Activated CD4-positive, alpha-beta T cell treated with anti-CD3 and anti-CD28 coated beads for 36 hours (primary cell): ENCODE results near the gene FOLR1. TPM values are rescaled to one million over a fixed set of nuclear protein-coding genes. Genes with fewer than 3 reads are reported as not detected.
"Not testable (repeated sequence)": the region's sequence is repeated elsewhere in the genome, so short reads cannot be mapped to it uniquely, and the experiment has no call there.

ENCODE experiments used
- ATAC-seq: fragments of 200-7000 bp; cut with Tn5 transposase; one replicate; pipeline ENCODE4 v1.10.0; 2021; ENCODE audit warnings: mild to moderate bottlenecking, moderate library complexity
- CTCF ChIA-PET: fragments of 350-600 bp; sonication (Branson Sonifier 250); formaldehyde crosslinking; loops from one replicate; lab custom pipeline; 2021; ENCODE audit warnings: antibody characterized with exemption; lab: Charles Lee
- POLR2A ChIA-PET: fragments of 350-600 bp; sonication (Branson Sonifier 250); formaldehyde crosslinking; loops from one replicate; lab custom pipeline; 2021; ENCODE audit warnings: antibody characterized with exemption, inconsistent platforms; lab: Charles Lee
- DNase-seq: peaks from one replicate; pipeline ENCODE4 v3.0.0-alpha.2; 2020
- H3K27ac Mint-ChIP-seq: one replicate; pipeline ENCODE4 v1.8.0; 2021; ENCODE audit warnings: mixed read lengths
- H3K27me3 Mint-ChIP-seq: one replicate; pipeline ENCODE4 v1.8.0; 2021; ENCODE audit warnings: mixed read lengths
- H3K36me3 Mint-ChIP-seq: one replicate; pipeline ENCODE4 v1.8.0; 2021; ENCODE audit warnings: low read depth, mixed read lengths
- H3K4me1 Mint-ChIP-seq: one replicate; pipeline ENCODE4 v1.8.0; 2021; ENCODE audit warnings: mixed read lengths
- H3K4me3 Mint-ChIP-seq: one replicate; pipeline ENCODE4 v1.8.0; 2021; ENCODE audit warnings: mild to moderate bottlenecking, moderate library complexity, mixed read lengths
- H3K9me3 Mint-ChIP-seq: one replicate; pipeline ENCODE4 v1.8.0; 2021; ENCODE audit warnings: low read depth, mixed read lengths
- intact Hi-C, 2 experiments: fragments of 100-400 bp; cut with DNase I in 1 of 2; cut with micrococcal nuclease in 1 of 2; formaldehyde crosslinking; loops; one replicate each; pipeline versions ENCODE4 v1.14.2 to v1.15.1; 2022 to 2024; cut with DNase I, micrococcal nuclease
- total RNA-seq, 2 experiments: library from RNA; stranded (reverse); gene quantifications; one replicate each; pipeline ENCODE4 v1.2.3, GENCODE V29; 2021

Gene FOLR1
- total RNA-seq = not detected

GRCh38 chr11:72191961-72192381 lies at the start of gene FOLR1:
Gene FOLR1 (plus strand): TSS chr11:72192140. CDS start chr11:72192174, 34 bp downstream.
- Mint-ChIP-seq H3K9me3 (no peaks in the 10 kb centered on the region), H3K36me3 (no peaks in the 10 kb centered on the region), H3K4me3 (no peak within 1 kb of the TSS), H3K4me1 (no peaks in the 10 kb centered on the region), H3K27ac (no peak within 1 kb of the TSS), H3K27me3 (no peaks in the 10 kb centered on the region)
- intact Hi-C loops = no loop called here
- ATAC-seq = no peak
- POLR2A ChIA-PET = no interaction called here
- CTCF ChIA-PET = interaction anchor here (0.6 kb wide), 1 partner anchor 200 kb away, joined by 4 read pairs; no protein-coding TSS in a partner anchor
- no peak for DNase-seq

GRCh38 chr11:72142543-72142942 lies 49.4 kb upstream of the FOLR1 start:
- not testable (repeated sequence) for H3K9me3 Mint-ChIP-seq, ATAC-seq, H3K27ac Mint-ChIP-seq, H3K36me3 Mint-ChIP-seq, DNase-seq, H3K4me3 Mint-ChIP-seq
- intact Hi-C loops = loop anchor here (5.0 kb wide), 2 partner anchors 80 to 165 kb away; partner anchors contain the start of gene INPPL1 (in 1 of the 2)
- ChIA-PET CTCF (interaction anchor here (1.3 to 3.2 kb wide), 5 partner anchors 13 to 96 kb away, joined by 5 to 19 read pairs (median 12); no protein-coding TSS in a partner anchor), POLR2A (interaction anchor here (0.5 kb wide), 1 partner anchor 1185 kb away, joined by 3 read pairs; no protein-coding TSS in a partner anchor)
- H3K4me1 Mint-ChIP-seq = peaks cover 14% of the 10 kb centered on the region
- H3K27me3 Mint-ChIP-seq = peaks cover 14% of the 10 kb centered on the region

GRCh38 chr11:72144807-72145565 lies 47.0 kb upstream of the FOLR1 start:
- ATAC-seq (no peak), DNase-seq (no peak)
- Mint-ChIP-seq H3K27me3 (peaks cover 11% of the 10 kb centered on the region), H3K4me1 (peaks cover 11% of the 10 kb centered on the region), H3K9me3 (no peaks in the 10 kb centered on the region), H3K4me3 (no peak overlapping the region), H3K27ac (no peak overlapping the region), H3K36me3 (no peaks in the 10 kb centered on the region)
- CTCF ChIA-PET = interaction anchor here (0.6 to 3.2 kb wide), 31 partner anchors 8 to 286 kb away, joined by 3 to 40 read pairs (median 5); partner anchors contain the start of gene TOMT
- POLR2A ChIA-PET = interaction anchor here (1.1 kb wide), 1 partner anchor 32 kb away, joined by 3 read pairs; the partner anchor contains the start of gene ANAPC15
- intact Hi-C loops = loop anchor here (1.0 to 5.0 kb wide), 5 partner anchors 50 to 168 kb away; partner anchors contain the start of gene INPPL1 (in 1 of the 2)

- H3K4me3 Mint-ChIP-seq = no peak overlapping the region
- no peak for DNase-seq
- H3K36me3 Mint-ChIP-seq = no peaks in the 10 kb centered on the region
- ATAC-seq = no peak
- H3K4me1 Mint-ChIP-seq = peaks cover 2% of the 10 kb centered on the region
- intact Hi-C loops = no loop called here
- no peaks in the 10 kb centered on the region for H3K9me3 Mint-ChIP-seq
- POLR2A ChIA-PET = no interaction called here
- H3K27me3 Mint-ChIP-seq = peaks cover 10% of the 10 kb centered on the region
- CTCF ChIA-PET = interaction anchor here (0.6 to 1.5 kb wide), 4 partner anchors 10 to 122 kb away, joined by 3 to 4 read pairs (median 3); no protein-coding TSS in a partner anchor
- no peak overlapping the region for H3K27ac Mint-ChIP-seq
These were observed 45.3 kb upstream of the FOLR1 start for GRCh38 chr11:72146625-72147024.

GRCh38 chr11:72150882-72151281 lies 41.1 kb upstream of the FOLR1 start:
- CTCF ChIA-PET = interaction anchor here (0.7 kb wide), 1 partner anchor 125 kb away, joined by 3 read pairs; no protein-coding TSS in a partner anchor
- Mint-ChIP-seq H3K4me1 (no peaks in the 10 kb centered on the region), H3K9me3 (no peaks in the 10 kb centered on the region), H3K27ac (no peak overlapping the region), H3K4me3 (no peak overlapping the region), H3K36me3 (no peaks in the 10 kb centered on the region), H3K27me3 (peaks cover 4% of the 10 kb centered on the region)
- intact Hi-C loops = no loop called here
- DNase-seq (no peak), ATAC-seq (no peak)
- POLR2A ChIA-PET = no interaction called here

GRCh38 chr11:72153874-72154273 lies 38.1 kb upstream of the FOLR1 start:
- H3K27me3 Mint-ChIP-seq, POLR2A ChIA-PET, H3K4me3 Mint-ChIP-seq, ATAC-seq, DNase-seq, H3K36me3 Mint-ChIP-seq, H3K4me1 Mint-ChIP-seq, intact Hi-C loops, H3K9me3 Mint-ChIP-seq, H3K27ac Mint-ChIP-seq: not testable (repeated sequence)
- CTCF ChIA-PET = interaction anchor here (1.2 to 3.1 kb wide), 3 partner anchors 10 to 318 kb away, joined by 4 to 19 read pairs (median 12); no protein-coding TSS in a partner anchor

- H3K4me1 Mint-ChIP-seq = no peaks in the 10 kb centered on the region
- POLR2A ChIA-PET = interaction anchor here (0.6 kb wide), 1 partner anchor 43 kb away, joined by 3 read pairs; no protein-coding TSS in a partner anchor
- no peak overlapping the region for H3K4me3 Mint-ChIP-seq
- ATAC-seq (no peak), DNase-seq (no peak)
- intact Hi-C loops = no loop called here
- peaks cover 7% of the 10 kb centered on the region for H3K27me3 Mint-ChIP-seq
- H3K27ac Mint-ChIP-seq = no peak overlapping the region
- no peaks in the 10 kb centered on the region for H3K9me3 Mint-ChIP-seq
- CTCF ChIA-PET = interaction anchor here (0.5 to 3.1 kb wide), 3 partner anchors 11 to 172 kb away, joined by 4 to 19 read pairs (median 4); no protein-coding TSS in a partner anchor
- no peaks in the 10 kb centered on the region for H3K36me3 Mint-ChIP-seq
These were observed 37.1 kb upstream of the FOLR1 start for GRCh38 chr11:72154816-72155215.

GRCh38 chr11:72155751-72156150 lies 36.2 kb upstream of the FOLR1 start:
- Mint-ChIP-seq H3K27ac (no peak overlapping the region), H3K27me3 (peaks cover 13% of the 10 kb centered on the region), H3K4me1 (no peaks in the 10 kb centered on the region), H3K36me3 (no peaks in the 10 kb centered on the region), H3K9me3 (no peaks in the 10 kb centered on the region), H3K4me3 (no peak overlapping the region)
- ATAC-seq (no peak), DNase-seq (no peak)
- POLR2A ChIA-PET = no interaction called here
- CTCF ChIA-PET = interaction anchor here (0.9 to 1.7 kb wide), 2 partner anchors 9 to 11 kb away, joined by 4 read pairs; no protein-coding TSS in a partner anchor
- intact Hi-C loops = no loop called here

- H3K36me3 Mint-ChIP-seq = no peaks in the 10 kb centered on the region
- no peaks in the 10 kb centered on the region for H3K9me3 Mint-ChIP-seq
- POLR2A ChIA-PET = interaction anchor here (0.5 kb wide), 1 partner anchor 13 kb away, joined by 3 read pairs; no protein-coding TSS in a partner anchor
- no peak for ATAC-seq
- no peak for DNase-seq
- H3K27me3 Mint-ChIP-seq = peaks cover 11% of the 10 kb centered on the region
- CTCF ChIA-PET = interaction anchor here (0.6 to 5.0 kb wide), 4 partner anchors 10 to 184 kb away, joined by 3 to 19 read pairs (median 4); no protein-coding TSS in a partner anchor
- no peak overlapping the region for H3K27ac Mint-ChIP-seq
- intact Hi-C loops = no loop called here
- no peaks in the 10 kb centered on the region for H3K4me1 Mint-ChIP-seq
- H3K4me3 Mint-ChIP-seq = no peak overlapping the region
These were observed 34.8 kb upstream of the FOLR1 start for GRCh38 chr11:72157131-72157530.

GRCh38 chr11:72160319-72160718 lies 31.6 kb upstream of the FOLR1 start:
- no peak for DNase-seq
- Mint-ChIP-seq H3K27ac (no peak overlapping the region), H3K36me3 (no peaks in the 10 kb centered on the region), H3K27me3 (peaks cover 9% of the 10 kb centered on the region), H3K9me3 (no peaks in the 10 kb centered on the region), H3K4me1 (no peaks in the 10 kb centered on the region), H3K4me3 (no peak overlapping the region)
- ChIA-PET POLR2A (no interaction called here), CTCF (interaction anchor here (0.7 to 5.0 kb wide), 2 partner anchors 16 to 131 kb away, joined by 3 to 19 read pairs; no protein-coding TSS in a partner anchor)
- intact Hi-C loops = no loop called here
- no peak for ATAC-seq

GRCh38 chr11:72162891-72163492 lies 28.9 kb upstream of the FOLR1 start:
- no peak for DNase-seq
- intact Hi-C loops = no loop called here
- ChIA-PET CTCF (interaction anchor here (1.0 kb wide), 1 partner anchor 184 kb away, joined by 4 read pairs; no protein-coding TSS in a partner anchor), POLR2A (no interaction called here)
- no peak overlapping the region for H3K27ac Mint-ChIP-seq
- no peak overlapping the region for H3K4me3 Mint-ChIP-seq
- no peak for ATAC-seq
- no peaks in the 10 kb centered on the region for H3K4me1 Mint-ChIP-seq
- H3K36me3 Mint-ChIP-seq = no peaks in the 10 kb centered on the region
- peaks cover 9% of the 10 kb centered on the region for H3K27me3 Mint-ChIP-seq
- no peaks in the 10 kb centered on the region for H3K9me3 Mint-ChIP-seq
